K562 (cell line): Measurements from ENCODE around the gene DSTYK. TPM values are rescaled to one million over a fixed set of nuclear protein-coding genes. Genes with fewer than 3 reads are reported as not detected.

Experiments used
- ATAC-seq: fragments of 200-7000 bp; cut with Tn5 transposase; 3 replicates; pipeline ENCODE4 v1.9.1; 2020; ENCODE audit warnings: moderate library complexity
- BruUV-seq: library from RNA; stranded (reverse); fragments of 400-500 nt; replicated peaks from 2 replicates; lab custom pipeline; 2021; lab: Mats Ljungman, UMichigan
- CTCF ChIA-PET: fragments of 300-600 bp; formaldehyde crosslinking; extraction: SDS; loops from one replicate; lab custom pipeline; 2021; ENCODE audit warnings: low intra/inter-chr PET ratio; lab: Yijun Ruan, JAX
- POLR2A ChIA-PET: fragments of 300-600, 350-650 bp; sonication (Branson Sonifier 250); formaldehyde crosslinking; extraction: SDS; loops from one replicate; lab custom pipeline; 2021; ENCODE audit warnings: antibody characterized with exemption, inconsistent platforms; lab: Yijun Ruan, JAX
- DNase-seq, 4 experiments: peaks; one replicate each; pipeline versions ENCODE4 v3.0.0 to v3.0.0-alpha.2; 2011 to 2018; ENCODE audit warnings: low spot score in 3 of 4, mixed read lengths in 3 of 4; ENCODE audit errors: extremely low read depth in 1 of 4
- FAIRE-seq: peaks from 2 replicates; lab custom pipeline; 2011; peaks lifted over from hg19 to GRCh38; lab: Jason Lieb, UNC
- H2AFZ ChIP-seq: 2 replicates; pipeline ENCODE4 v1.6.0; 2011; ENCODE audit warnings: low read depth, low read length, control low read depth, inconsistent platforms
- H3K27ac ChIP-seq: fragments of 200-600 bp; 3 replicates; pipeline ENCODE4 v1.8.0; 2011; ENCODE audit warnings: low read depth, mild to moderate bottlenecking, control low read depth, inconsistent platforms, low read length, moderate library complexity, mixed read lengths; ENCODE audit errors: extremely low read depth
- H3K27me3 ChIP-seq, 2 experiments: fragments of 300-600 bp in 1 of 2; 2 replicates in 1 of 2; 3 replicates in 1 of 2; pipeline versions ENCODE4 v1.6.0 to v1.8.0; 2011; ENCODE audit warnings: inconsistent platforms in 2 of 2, low read length in 2 of 2, mild to moderate bottlenecking in 1 of 2, mixed read lengths in 1 of 2, moderate library complexity in 1 of 2; ENCODE audit not compliant: control insufficient read depth in 2 of 2, insufficient read depth in 2 of 2
- H3K36me3 ChIP-seq: fragments of 300-600 bp; 3 replicates; pipeline ENCODE4 v1.8.0; 2011; ENCODE audit warnings: mild to moderate bottlenecking, low read length, inconsistent platforms; ENCODE audit not compliant: control insufficient read depth, insufficient read depth
- H3K4me1 ChIP-seq, 2 experiments: fragments of 200-600 bp in 1 of 2; replicated peaks in 1 of 2; 2 replicates in 1 of 2; 3 replicates in 1 of 2; pipeline versions ENCODE4 v1.5.1 to v1.8.0; 2011; ENCODE audit warnings: inconsistent platforms in 2 of 2, low read length in 2 of 2, mild to moderate bottlenecking in 1 of 2, mixed read lengths in 1 of 2, moderate library complexity in 1 of 2; ENCODE audit not compliant: control insufficient read depth in 2 of 2, insufficient read depth in 2 of 2
- H3K4me2 ChIP-seq: 2 replicates; pipeline ENCODE4 v1.6.1; 2011; ENCODE audit warnings: low read length, control low read depth, inconsistent platforms, mixed read lengths; ENCODE audit not compliant: insufficient read depth
- H3K4me3 ChIP-seq: fragments of 200-600 bp; sonication (generic), shearing (Covaris generic); 2 replicates; pipeline ENCODE4 v1.5.1; 2016; ENCODE audit warnings: control low read depth, inconsistent platforms
- H3K79me2 ChIP-seq: fragments of 200-600 bp; 3 replicates; pipeline ENCODE4 v1.8.0; 2011; ENCODE audit warnings: low read length, inconsistent platforms; ENCODE audit not compliant: control insufficient read depth, insufficient read depth
- H3K9ac ChIP-seq, 2 experiments: 2 replicates each; pipeline versions ENCODE4 v1.6.0 to v1.6.1; 2011; ENCODE audit warnings: low read depth in 2 of 2, low read length in 2 of 2, control low read depth in 1 of 2, inconsistent platforms in 1 of 2, mild to moderate bottlenecking in 1 of 2, mixed read lengths in 1 of 2; ENCODE audit not compliant: insufficient read depth in 1 of 2
- H3K9me1 ChIP-seq: one replicate; pipeline ENCODE4 v1.6.0; 2011; ENCODE audit warnings: inconsistent platforms, mild to moderate bottlenecking, low read length, moderate library complexity; ENCODE audit not compliant: control insufficient read depth, insufficient read depth
- H3K9me3 ChIP-seq: replicated peaks from 2 replicates; pipeline ENCODE4 v1.5.1; 2011; ENCODE audit warnings: low read depth, low read length, inconsistent platforms; ENCODE audit not compliant: control insufficient read depth, insufficient read depth
- H4K20me1 ChIP-seq: replicated peaks from 2 replicates; pipeline ENCODE4 v1.6.1; 2011; ENCODE audit warnings: low read length, inconsistent platforms, mixed read lengths; ENCODE audit not compliant: control insufficient read depth, insufficient read depth
- MEF2D ChIP-seq: conservative IDR thresholded peaks from 2 replicates; pipeline ENCODE4 v1.6.1; 2016; ENCODE audit warnings: low read depth, missing genetic modification characterization, missing compliant biosample characterization
- RBFOX2 ChIP-seq: fragments of 200-400 bp; formaldehyde crosslinking; IDR thresholded peaks from 2 replicates; pipeline ENCODE4 v1.6.1; 2017; ENCODE audit warnings: low read depth, mild to moderate bottlenecking, low read length, moderate library complexity
- SMARCE1 ChIP-seq: fragments of 450-650 bp; IDR thresholded peaks from 2 replicates; pipeline ENCODE4 v1.7.1; 2016; ENCODE audit warnings: mild to moderate bottlenecking
- ZBTB1 ChIP-seq: sonication (generic); formaldehyde crosslinking; IDR thresholded peaks from 2 replicates; pipeline ENCODE4 v1.8.1; 2023; ENCODE audit warnings: missing genetic modification reagents, low read depth, mild to moderate bottlenecking, borderline replicate concordance
- ZFP1 ChIP-seq: fragments of 450-650 bp; formaldehyde crosslinking; IDR thresholded peaks from 2 replicates; pipeline ENCODE4 v1.4.0; 2020; ENCODE audit warnings: mild to moderate bottlenecking, mixed read lengths
- ZNF316 ChIP-seq: fragments of 450-650 bp; IDR thresholded peaks from 2 replicates; pipeline ENCODE4 v1.6.1; 2016
- ZNF764 ChIP-seq: fragments of 250-450 bp; sonication (Bioruptor Pico); IDR thresholded peaks from 2 replicates; pipeline ENCODE4 v1.4.0; 2020; ENCODE audit warnings: low read depth, mild to moderate bottlenecking, moderate library complexity
- in situ Hi-C: fragments of 300-500 bp; cut with MboI; formaldehyde crosslinking; loops from 4 replicates; pipeline ENCODE4 v1.15.0; 2018; ENCODE audit warnings: inconsistent platforms, mixed read lengths
- intact Hi-C: fragments of 100-400 bp; cut with micrococcal nuclease; formaldehyde crosslinking; loops from 2 replicates; pipeline ENCODE4 v1.14.2; 2022
- polyA plus RNA-seq, 8 experiments: library from polyadenylated mRNA; depleted of rRNA in 4 of 8; stranded (reverse) in 5 of 8; unstranded in 3 of 8; fragments of >200 nt; fragmentation: Nextera tagmentation in 2 of 8; fragmentation: Illumina TruSeq in 1 of 8; extraction: Ambion mirVana in 2 of 8; extraction: Trizol in 1 of 8; gene quantifications; 2 replicates each; pipeline versions ENCODE4 v1.2.1 to v1.2.3, GENCODE V29; 2011 to 2014; ENCODE audit warnings: inconsistent platforms in 1 of 8, missing spikeins in 1 of 8
- total RNA-seq, 7 experiments: library from RNA; depleted of rRNA in 6 of 7; stranded (reverse); fragments of >200 nt in 6 of 7; fragmentation: Illumina TruSeq in 2 of 7; extraction: Trizol in 2 of 7; gene quantifications; 2 replicates each; pipeline versions ENCODE4 v1.2.1 to v1.2.3, GENCODE V29; 2011 to 2021; ENCODE audit warnings: low replicate concordance in 1 of 7
- TF ChIP-seq, protein P1 (sequence below): sonication (generic); formaldehyde crosslinking; IDR thresholded peaks from 2 replicates; pipeline ENCODE4 v1.8.1; 2023; ENCODE audit warnings: mild to moderate bottlenecking, missing genetic modification reagents
- TF ChIP-seq, protein P2 (sequence below): fragments of 450-650 bp; formaldehyde crosslinking; IDR thresholded peaks from 2 replicates; pipeline ENCODE4 v1.4.0; 2020; ENCODE audit warnings: mild to moderate bottlenecking, mixed read lengths

The DSTYK gene
- total and polyA plus RNA-seq, 9 of the 15 experiments (the other 6 are each of a cell fraction or from before 2014, with no cell fraction given), result 4.2 to 7.1 (median 6.2) TPM

DNA sequence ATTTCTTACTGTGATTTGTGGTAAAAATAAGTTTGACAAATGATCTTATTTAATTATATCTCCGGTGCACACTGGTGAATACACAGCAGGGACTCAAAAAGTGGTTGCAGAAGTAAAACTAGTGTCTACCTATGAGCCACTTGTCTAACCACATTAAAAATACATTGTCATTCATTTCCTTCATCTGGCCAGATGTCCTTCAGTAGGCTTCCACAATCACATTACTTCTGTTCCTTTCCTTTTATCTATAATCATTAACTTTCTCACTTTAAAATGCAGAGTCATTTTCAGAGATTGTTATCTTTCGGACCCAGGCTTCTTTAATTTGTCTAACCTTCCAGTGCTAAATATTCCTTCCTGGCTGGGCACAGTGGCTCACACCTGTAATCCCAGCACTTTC lies 92.8 kb downstream of the DSTYK start (continued):
- TF ChIP-seq, protein P1, sequence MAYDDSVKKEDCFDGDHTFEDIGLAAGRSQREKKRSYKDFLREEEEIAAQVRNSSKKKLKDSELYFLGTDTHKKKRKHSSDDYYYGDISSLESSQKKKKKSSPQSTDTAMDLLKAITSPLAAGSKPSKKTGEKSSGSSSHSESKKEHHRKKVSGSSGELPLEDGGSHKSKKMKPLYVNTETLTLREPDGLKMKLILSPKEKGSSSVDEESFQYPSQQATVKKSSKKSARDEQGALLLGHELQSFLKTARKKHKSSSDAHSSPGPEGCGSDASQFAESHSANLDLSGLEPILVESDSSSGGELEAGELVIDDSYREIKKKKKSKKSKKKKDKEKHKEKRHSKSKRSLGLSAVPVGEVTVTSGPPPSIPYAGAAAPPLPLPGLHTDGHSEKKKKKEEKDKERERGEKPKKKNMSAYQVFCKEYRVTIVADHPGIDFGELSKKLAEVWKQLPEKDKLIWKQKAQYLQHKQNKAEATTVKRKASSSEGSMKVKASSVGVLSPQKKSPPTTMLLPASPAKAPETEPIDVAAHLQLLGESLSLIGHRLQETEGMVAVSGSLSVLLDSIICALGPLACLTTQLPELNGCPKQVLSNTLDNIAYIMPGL (CRISPR knock-in tag), result no peak
- TF ChIP-seq SMARCE1, result 0 out of 2 replicates have a peak, but pooled peaks have one; percentile 9
- TF ChIP-seq ZNF764 (CRISPR knock-in tag), result no peak
- TF ChIP-seq RBFOX2, result peak; percentile 19; the same call in 1 of the 2 replicates
- TF ChIP-seq ZBTB1, result no peak
- TF ChIP-seq ZNF316, result peak; percentile 55; the same call in 1 of the 2 replicates

DNA sequence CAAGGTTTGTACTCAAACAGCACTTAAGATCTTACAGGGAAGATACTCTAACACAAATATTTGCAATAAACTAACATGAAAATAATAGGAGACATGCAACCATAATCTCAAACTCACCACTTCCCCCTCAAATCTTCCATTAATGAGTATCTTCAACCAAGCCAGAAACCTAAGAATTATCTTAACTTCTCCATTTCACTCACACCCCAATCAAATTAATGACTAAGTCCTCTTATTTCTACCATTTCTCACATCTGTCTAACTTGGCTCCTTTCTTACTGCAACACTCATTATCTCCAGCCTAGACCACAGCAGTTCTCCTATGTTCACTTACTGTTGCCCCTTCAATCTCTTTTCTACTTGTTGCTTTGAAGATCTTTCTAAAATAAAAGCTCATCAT lies 100.1 kb downstream of the DSTYK start:
- Histone ChIP-seq H3K4me2 (no peak overlapping the region), H3K9ac (no peak overlapping the region), H3K27ac (no peak overlapping the region), H3K4me1 (no peaks in the 10 kb centered on the region), H2AFZ (no peak overlapping the region), H3K79me2 (peaks cover 9% of the 10 kb centered on the region), H3K9me1 (no peaks in the 10 kb centered on the region), H3K4me3 (no peak overlapping the region), H4K20me1 (no peaks in the 10 kb centered on the region), H3K27me3 (no peaks in the 10 kb centered on the region), H3K36me3 (peaks cover 80% of the 10 kb centered on the region), H3K9me3 (no peaks in the 10 kb centered on the region)
- TF ChIP-seq, protein P2, sequence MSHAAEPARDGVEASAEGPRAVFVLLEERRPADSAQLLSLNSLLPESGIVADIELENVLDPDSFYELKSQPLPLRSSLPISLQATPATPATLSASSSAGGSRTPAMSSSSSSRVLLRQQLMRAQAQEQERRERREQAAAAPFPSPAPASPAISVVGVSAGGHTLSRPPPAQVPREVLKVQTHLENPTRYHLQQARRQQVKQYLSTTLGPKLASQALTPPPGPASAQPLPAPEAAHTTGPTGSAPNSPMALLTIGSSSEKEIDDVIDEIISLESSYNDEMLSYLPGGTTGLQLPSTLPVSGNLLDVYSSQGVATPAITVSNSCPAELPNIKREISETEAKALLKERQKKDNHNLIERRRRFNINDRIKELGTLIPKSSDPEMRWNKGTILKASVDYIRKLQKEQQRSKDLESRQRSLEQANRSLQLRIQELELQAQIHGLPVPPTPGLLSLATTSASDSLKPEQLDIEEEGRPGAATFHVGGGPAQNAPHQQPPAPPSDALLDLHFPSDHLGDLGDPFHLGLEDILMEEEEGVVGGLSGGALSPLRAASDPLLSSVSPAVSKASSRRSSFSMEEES, result peak; percentile 60
- TF ChIP-seq ZFP1 (CRISPR knock-in tag) (no peak), MEF2D (tag) (no peak)
- in situ Hi-C loops, result no loop called here
- intact Hi-C loops, result no loop called here
- FAIRE-seq, result no peak
- ChIA-PET CTCF (no interaction called here), POLR2A (interaction anchor here (0.9 to 4.4 kb wide), 2 partner anchors 9 to 21 kb away, joined by 3 to 55 read pairs; partner anchors contain the start of gene RBBP5)
- no peak for ATAC-seq
- DNase-seq, result no peak
- BruUV-seq, result no TSS peak
